ENCODE data around the gene DDX42.

GRCh38 chr17:63783522-63783921 lies 9.6 kb downstream of the DDX42 start:
- TF ChIP-seq CTCF (IDR thresholded peaks at IDR 0.05), result no peak
- no peak for TF ChIP-seq POLR2AphosphoS5 (IDR thresholded peaks at IDR 0.05)

Measured in esophagus muscularis mucosa (tissue), 3 donors.